Endothelial cell of umbilical vein (primary cell): ENCODE results near the gene ZNF70.

Experiments
- EZH2 ChIP-seq: IDR thresholded peaks from 2 replicates; pipeline ENCODE4 v1.6.1; 2012; ENCODE audit warnings: borderline replicate concordance, low read depth, mild to moderate bottlenecking, moderate library complexity, low read length, inconsistent platforms; ENCODE audit not compliant: severe bottlenecking
- FOS ChIP-seq: IDR thresholded peaks from 2 replicates; pipeline ENCODE4 v1.6.1; 2011; ENCODE audit warnings: mild to moderate bottlenecking, low read length, moderate library complexity, borderline replicate concordance; ENCODE audit not compliant: insufficient read depth
- JUN ChIP-seq: IDR thresholded peaks from 2 replicates; pipeline ENCODE4 v1.6.1; 2011; ENCODE audit warnings: borderline replicate concordance, low read depth; ENCODE audit not compliant: insufficient read length, insufficient read depth
- MYC ChIP-seq: IDR thresholded peaks from one replicate; pipeline ENCODE4 v1.6.1; 2011; ENCODE audit warnings: mild to moderate bottlenecking, low read depth, low read length
- POLR2A ChIP-seq: IDR thresholded peaks from 2 replicates; pipeline ENCODE4 v1.6.1; 2012; ENCODE audit warnings: low read depth, mild to moderate bottlenecking, control low read depth, low read length
- POLR2AphosphoS5 ChIP-seq: IDR thresholded peaks from 2 replicates; pipeline ENCODE4 v1.6.1; 2012; ENCODE audit warnings: low read depth, mild to moderate bottlenecking, control low read depth, low read length, moderate library complexity; ENCODE audit not compliant: insufficient read depth
- TF ChIP-seq, protein P1 (sequence below), 2 donors: IDR thresholded peaks; 1 replicate in 1 of 2; 2 replicates in 1 of 2; pipeline ENCODE4 v1.5.1; 2011; ENCODE audit warnings: low read length in 2 of 2, mild to moderate bottlenecking in 2 of 2, moderate library complexity in 2 of 2, control low read depth in 1 of 2, inconsistent platforms in 1 of 2, low read depth in 1 of 2; ENCODE audit not compliant: insufficient read depth in 1 of 2; ENCODE audit errors: extremely low read depth in 1 of 2
- TF ChIP-seq, protein P2 (sequence below): IDR thresholded peaks from 2 replicates; pipeline ENCODE4 v1.6.1; 2011; ENCODE audit not compliant: insufficient read depth, insufficient read length

DNA sequence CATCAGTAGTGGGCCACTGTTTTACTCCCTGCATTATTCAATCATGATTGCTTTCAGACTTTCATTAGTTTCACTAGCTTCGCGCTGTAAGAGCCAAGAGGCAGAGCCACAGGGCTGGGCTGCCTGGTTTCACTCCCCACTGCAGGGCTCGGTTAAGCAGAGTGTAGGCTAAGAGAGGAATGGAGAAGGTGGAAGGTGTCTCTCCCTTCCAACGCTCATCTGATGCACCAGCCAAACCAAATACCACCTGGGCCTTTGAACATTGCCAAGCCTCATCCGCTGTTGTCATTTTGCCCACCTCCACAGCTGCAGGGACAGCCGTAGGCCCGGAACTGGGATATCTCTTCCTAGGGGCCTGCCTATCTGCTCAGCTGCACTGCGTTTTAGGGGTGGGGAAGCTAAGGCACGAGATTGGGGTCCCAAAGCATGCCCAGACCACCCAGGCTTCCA lies 35.4 kb upstream of the ZNF70 start:
- TF ChIP-seq, protein P1, sequence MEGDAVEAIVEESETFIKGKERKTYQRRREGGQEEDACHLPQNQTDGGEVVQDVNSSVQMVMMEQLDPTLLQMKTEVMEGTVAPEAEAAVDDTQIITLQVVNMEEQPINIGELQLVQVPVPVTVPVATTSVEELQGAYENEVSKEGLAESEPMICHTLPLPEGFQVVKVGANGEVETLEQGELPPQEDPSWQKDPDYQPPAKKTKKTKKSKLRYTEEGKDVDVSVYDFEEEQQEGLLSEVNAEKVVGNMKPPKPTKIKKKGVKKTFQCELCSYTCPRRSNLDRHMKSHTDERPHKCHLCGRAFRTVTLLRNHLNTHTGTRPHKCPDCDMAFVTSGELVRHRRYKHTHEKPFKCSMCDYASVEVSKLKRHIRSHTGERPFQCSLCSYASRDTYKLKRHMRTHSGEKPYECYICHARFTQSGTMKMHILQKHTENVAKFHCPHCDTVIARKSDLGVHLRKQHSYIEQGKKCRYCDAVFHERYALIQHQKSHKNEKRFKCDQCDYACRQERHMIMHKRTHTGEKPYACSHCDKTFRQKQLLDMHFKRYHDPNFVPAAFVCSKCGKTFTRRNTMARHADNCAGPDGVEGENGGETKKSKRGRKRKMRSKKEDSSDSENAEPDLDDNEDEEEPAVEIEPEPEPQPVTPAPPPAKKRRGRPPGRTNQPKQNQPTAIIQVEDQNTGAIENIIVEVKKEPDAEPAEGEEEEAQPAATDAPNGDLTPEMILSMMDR (IDR thresholded peaks at IDR 0.05; ENCODE audit: extremely low read depth in 1 of 2, insufficient read depth in 1 of 2, low read depth in 1 of 2, low read length in 2 of 2): no peak
- TF ChIP-seq, protein P2, sequence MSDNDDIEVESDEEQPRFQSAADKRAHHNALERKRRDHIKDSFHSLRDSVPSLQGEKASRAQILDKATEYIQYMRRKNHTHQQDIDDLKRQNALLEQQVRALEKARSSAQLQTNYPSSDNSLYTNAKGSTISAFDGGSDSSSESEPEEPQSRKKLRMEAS: no peak
- TF ChIP-seq MYC (no peak), EZH2 (no peak), POLR2A (no peak), FOS (no peak), POLR2AphosphoS5 (no peak), JUN (no peak)
